SK-N-MC (cell line): ENCODE data around the gene AAMP.

Experiments
- EZH2 ChIP-seq: fragments of 200-600 bp; sonication (generic); IDR thresholded peaks from one replicate; pipeline ENCODE4 v1.6.1; 2017; ENCODE audit warnings: antibody characterized with exemption
- FOXP2 ChIP-seq: optimal IDR thresholded peaks from 2 replicates; pipeline ENCODE3; 2011; ENCODE audit warnings: mild to moderate bottlenecking, moderate library complexity; ENCODE audit not compliant: insufficient read depth; ENCODE audit errors: extremely low read length, control extremely low read depth
- POLR2AphosphoS5 ChIP-seq: IDR thresholded peaks from 2 replicates; pipeline ENCODE4 v1.6.1; 2012; ENCODE audit warnings: mild to moderate bottlenecking, low read depth, low read length, borderline replicate concordance

DNA sequence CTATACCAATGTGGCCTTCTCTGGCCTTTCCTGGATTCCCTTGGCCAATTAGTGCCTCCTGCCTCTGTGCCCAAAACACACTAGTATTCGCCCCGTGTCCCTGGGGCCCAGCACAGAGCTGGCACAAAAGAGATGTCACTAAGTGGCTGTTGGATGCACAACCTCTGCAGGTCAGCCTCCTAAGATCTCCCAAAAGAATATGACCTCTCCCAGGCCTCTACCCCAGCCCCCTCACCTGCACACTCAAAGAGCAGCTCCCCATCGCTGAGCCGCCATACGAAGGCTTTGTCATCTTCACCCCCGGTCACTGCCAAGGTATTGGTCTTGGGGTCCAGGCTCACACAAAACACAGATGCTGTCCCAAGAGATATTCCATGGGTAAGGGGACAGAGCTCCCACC lies 2.7 kb downstream of the AAMP start:
- TF ChIP-seq EZH2 (no peak), POLR2AphosphoS5 (no peak), FOXP2 (no peak)
